Activated CD8-positive, alpha-beta memory T cell treated with anti-CD3 and anti-CD28 coated beads, Interleukin-2, amount 50 U/mL, for 1 hour (primary cell): ENCODE data around the gene CUL4B.
"Not testable (repeated sequence)": the region's sequence is repeated elsewhere in the genome, so short reads cannot be mapped to it uniquely, and the experiment has no call there.

Experiments
- DNase-seq: peaks from one replicate; pipeline ENCODE4 v3.0.0-alpha.2; 2020; ENCODE audit errors: extremely low read depth

Gene CUL4B

DNA sequence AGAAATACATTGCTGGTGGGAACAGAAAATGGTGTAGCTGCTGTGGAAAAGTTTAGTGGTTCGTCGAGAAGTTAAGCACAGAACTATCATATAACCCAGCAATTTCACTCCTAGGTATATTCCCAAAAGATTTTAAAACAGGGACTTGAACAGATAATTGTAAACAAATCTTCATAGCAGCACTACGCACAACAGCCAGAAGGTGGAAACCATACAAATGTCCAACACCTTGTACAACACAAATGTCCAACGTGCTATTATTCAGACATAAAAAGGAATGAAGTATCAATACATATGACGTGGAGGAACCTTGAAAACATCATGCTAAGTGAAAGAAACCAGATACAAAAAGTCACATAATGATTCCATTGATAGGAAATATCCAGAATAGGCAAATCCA is 37.9 kb downstream of the CUL4B start:
- no peak for DNase-seq

DNA sequence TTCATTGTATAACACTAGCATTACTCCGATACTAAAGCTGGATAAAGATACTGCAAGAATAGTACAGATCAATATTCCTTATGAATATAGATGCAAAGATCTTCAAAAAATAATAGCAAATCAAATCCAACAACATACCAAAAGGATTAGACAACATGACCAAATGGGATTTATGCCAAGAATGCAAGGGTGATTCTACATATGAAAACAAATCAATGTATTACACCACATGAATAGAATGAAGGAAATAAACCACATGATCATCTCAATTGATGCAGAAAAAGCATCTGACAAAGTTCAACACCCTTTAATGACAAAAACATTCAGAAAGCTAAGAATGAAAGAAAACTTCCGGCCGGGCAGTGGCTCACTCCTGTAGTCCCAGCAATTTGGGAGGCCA is 42.8 kb downstream of the CUL4B start:
- DNase-seq: no peak

DNA sequence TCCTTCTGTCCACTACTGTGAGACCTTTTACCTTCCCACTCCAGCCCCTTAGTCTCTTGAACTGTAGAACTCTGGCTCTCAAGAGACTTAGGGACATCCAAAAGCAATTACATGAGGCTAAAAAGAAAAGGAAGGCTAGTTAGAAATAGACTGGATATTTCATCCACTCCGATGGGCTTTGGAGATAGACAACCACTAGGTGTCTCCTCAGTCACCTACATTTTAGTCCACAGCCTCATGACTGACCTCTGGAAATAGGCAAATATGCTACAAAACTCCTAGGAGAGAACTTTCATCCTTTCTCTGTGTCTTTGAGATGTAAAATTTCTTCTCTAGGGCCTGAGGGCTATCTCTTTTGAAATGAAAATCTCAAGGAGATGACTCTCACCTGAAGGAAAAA is 46.5 kb downstream of the CUL4B start:
- no peak for DNase-seq

DNA sequence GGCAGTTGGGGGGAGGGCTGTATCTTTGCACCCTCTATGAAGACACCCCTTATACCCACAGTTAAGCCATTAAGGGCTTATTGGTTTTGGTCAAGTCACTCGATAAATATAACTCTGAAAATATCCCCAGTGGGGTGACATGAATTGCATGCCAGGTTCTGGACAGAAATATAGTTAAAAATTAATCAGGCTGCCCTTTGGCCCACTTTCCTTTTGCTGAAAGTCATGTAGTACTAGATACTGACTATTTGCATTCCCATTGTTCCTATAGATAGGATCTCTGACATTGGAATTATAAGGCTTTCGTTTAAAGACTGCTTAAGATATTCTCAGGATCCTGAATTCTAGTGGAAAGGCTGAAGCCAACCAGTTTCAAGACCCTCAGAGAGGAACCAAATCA is 48.1 kb downstream of the CUL4B start:
- no peak for DNase-seq

DNA sequence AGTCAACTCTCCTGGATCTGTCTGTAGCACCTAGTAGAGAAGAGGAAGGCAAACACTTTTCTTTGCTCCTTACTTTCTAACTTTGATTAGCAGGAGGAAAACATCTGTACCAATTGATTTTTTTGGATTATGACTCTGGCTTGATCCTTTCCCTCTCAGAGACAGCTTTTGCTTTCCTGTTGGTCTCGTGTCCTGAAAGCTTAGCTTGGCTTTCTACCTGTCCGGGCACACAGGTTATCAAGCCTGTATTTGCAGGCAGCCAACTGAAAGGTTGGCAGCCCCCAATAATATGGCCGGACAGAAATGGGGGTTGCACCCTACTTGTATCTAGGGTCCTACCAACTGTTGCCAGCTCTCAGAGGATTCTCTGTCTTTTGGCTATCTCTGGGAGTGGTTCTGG is 48.5 kb downstream of the CUL4B start:
- no peak for DNase-seq

DNA sequence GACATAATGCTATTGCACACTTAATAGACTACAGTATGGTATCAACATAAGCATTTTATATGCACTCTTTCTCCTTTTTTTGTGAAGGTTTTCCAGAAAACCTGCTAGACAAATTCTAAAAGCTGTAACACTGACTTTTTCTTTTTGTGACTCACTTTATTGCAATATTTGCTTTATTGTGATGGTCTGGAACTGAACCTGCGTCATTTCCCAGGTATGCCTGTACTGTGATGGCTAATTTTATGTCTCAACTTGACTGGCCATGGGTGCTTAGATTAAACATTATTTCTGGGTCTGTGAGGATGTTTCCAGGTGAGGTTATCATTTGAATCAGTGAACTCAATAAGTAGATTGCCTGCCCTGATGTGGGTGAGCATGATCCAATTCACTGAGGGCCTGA is 56.2 kb downstream of the CUL4B start:
- no peak for DNase-seq

DNA sequence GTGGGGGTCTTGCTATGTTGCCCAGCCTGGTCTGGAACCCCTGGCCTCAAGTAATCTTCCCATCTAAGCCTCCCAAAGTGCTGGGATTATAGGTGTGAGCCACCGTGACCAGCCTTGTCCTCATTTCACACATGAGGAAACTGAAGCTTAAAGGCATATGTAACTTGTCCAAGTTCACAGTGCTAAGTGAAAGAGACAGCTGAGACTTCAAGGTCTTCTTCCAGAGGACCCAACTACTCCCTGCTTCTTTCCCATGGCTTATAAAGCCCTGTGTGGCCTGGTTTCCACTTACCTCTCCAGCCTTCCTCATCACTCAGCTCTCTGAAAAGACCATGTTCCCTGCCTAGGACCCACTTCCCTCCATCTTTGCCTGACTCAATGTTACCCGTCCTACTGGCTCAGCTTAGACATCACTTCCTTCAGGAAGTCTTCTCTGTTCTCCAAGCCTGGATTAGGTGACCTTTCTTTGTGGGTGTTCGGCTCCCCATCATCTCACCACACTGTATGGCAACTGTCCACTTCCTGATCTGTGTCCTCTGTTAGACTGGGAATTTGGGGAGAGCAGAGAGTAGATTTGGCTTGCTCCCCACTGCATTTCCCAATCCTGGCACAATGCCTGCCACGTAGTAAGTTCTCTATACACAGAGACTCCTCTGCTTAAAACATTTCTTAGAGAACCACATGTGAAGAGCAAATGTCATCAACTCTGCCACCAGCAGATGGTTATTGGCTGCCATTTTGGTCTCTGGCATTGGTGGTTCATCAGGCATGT is 61.3 kb downstream of the CUL4B start:
- no peak for DNase-seq

DNA sequence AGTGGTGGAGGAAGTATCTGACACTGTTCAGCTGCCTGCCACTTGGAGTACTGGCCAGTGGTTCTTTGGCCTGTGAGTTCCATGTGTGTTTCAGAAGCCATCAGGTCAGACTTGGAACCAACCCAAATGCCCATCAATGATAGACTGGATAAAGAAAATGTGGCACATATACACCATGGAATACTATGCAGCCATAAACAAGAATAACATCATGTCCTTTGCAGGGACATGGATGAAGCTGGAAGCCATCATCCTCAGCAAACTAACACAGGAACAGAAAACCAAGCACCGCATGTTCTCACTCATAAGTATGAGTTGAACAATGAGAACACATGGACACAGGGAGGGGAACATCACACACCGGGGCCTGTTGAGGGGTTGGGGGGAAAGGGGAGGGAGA is 70.6 kb downstream of the CUL4B start:
- not testable (repeated sequence) for DNase-seq

DNA sequence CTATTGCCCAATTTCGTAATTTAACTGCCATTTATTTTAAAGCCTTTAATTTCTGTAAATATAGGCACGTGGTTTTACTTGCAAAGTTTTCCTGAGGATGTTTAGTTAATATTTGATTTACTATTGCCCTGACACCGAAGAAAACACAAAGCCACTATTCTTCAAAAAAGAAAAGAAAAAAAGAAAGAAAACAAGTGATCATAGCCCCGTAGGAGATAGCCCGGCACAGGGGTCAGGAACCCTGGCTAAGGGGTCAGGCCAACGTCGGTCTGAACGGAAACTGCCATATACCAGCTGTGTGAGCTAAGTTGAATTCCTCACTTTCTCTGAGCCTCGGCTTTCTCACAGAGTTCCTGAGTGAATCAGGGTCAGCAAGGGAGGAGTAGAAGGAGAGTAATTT is 74.0 kb downstream of the CUL4B start:
- no peak for DNase-seq

DNA sequence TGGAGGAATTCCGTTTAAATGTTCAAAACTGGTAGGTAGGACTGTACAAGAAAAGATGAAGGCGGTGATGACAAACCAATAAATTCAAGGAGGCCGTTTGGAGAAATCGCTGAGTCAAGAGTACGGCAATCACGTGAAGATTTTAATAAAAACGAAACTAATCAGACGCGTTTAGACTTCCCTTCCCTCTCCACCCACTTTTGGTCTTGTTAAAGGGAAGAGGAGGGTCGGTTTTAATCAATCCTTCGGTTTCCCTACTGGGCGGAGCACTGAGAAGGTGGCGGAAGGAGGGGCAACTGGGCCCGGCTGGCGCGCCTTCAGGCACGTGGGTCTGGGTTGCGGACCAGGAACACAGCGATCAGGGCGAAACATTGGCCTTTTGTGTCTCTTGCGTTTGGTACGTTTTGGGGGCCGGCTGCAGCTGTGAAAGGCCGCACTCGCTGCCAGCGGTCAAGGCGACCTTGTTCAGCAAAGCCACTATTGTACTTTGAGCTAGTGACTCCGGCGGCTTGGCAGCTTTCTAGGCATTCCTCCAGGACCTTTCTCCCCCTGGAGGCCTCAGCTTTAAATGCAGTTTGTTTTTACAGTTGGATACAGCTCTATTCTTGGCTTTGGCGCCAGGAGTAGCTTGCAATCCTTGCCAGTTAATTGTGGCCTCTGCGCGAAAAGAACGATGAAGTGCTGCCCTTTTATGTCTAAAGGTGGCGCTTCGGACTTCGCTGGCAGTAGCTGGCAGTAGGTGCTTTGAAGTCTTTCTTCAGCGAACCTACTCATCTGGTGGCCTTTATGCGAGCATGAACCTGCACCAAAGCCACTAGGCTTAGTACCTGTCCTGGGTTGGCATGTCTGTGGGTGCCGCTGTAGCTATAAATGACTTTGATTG is 74.9 kb downstream of the CUL4B start:
- no peak for DNase-seq

DNA sequence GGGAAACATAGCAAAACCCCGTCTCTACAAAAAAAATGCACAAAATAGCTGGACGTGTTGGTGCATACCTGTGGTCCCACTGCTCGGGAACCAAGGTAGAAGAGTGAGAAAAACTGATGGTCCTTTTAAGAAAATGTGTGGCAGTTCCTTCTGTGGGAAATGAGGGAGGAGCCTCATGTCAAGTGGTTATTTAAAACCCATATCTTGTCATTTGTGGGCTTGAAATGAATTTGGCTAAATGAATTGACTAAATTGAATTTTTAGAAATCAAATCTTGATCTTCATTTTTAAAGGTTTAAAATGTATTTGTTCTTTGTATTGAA is 75.5 kb downstream of the CUL4B start:
- no peak for DNase-seq

DNA sequence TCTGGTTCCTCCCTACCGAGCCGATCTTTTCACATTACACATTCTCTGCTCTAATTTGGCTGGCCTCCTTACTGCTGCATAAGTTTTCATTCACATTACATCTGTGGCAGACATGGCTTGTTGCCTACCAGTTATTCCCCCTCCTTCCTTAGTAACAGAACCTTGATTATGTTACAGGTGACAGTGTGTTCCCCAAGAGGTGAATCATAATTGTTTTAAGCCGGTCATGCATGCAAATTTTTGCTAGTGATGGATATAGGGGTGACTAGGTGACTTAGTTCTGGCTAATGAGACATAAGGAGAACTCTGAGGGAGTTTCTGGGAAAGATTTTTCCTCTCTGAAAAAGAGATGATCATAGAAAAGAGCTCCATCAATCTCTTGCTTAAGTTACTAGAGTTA is 83.3 kb downstream of the CUL4B start:
- no peak for DNase-seq

DNA sequence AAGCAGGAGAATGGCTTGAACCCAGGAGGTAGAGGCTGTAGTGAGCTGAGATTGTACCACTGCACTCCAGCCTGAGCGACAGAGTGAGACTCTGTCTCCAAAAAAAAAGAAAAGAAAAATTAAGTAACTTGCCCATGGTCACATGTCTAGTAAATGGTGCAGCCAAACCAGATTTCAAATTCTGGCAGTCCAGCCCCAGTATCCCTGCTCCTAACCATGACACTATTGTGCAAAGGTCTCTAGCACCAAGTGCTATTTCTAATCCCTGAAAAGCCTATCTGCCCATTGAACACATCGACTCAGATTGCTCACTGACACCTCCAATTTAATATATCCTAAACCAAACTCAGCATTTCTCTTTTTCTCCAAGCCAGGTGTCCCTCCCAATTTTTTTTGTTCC is 84.0 kb downstream of the CUL4B start:
- DNase-seq: no peak

DNA sequence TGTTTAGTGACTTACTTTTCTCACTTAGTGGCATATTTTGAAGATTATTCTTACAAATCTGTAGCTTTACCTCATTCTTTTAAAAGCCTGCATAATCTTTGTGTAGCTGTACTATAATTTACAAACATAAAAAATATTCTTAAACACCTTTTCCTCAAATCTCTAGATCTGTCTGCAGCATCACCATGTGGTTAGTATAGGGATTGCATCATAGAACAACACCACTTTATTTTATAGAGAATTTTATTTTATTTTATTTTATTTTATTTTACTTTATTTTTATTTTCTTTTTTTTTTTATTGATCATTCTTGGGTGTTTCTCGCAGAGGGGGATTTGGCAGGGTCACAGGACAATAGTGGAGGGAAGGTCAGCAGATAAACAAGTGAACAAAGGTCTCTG is 85.3 kb downstream of the CUL4B start:
- DNase-seq: not testable (repeated sequence)
